ENCODE results near the gene ARFGEF2. TPM values are rescaled to one million over a fixed set of nuclear protein-coding genes. Genes with fewer than 3 reads are reported as not detected.

Gene ARFGEF2
- total and polyA plus RNA-seq, 8 donors, result 6.9 to 26.2 (median 23.0) TPM

- WGBS, 2 donors, result 78 to 81% methylated on average over 2 of the region's 2 CpGs
- Histone ChIP-seq H3K27me3 (no peaks in the 10 kb centered on the region), H3K9me3 (no peaks in the 10 kb centered on the region), H3K36me3 (peaks cover 0 to 63% (median 27%) of the 10 kb centered on the region in 3 donors), H3K4me1 (no peaks in the 10 kb centered on the region), H3K4me3 (no peak overlapping the region), H3K27ac (no peak overlapping the region)
- FAIRE-seq (no peak), DNase-seq (no peak), ATAC-seq (peak in 2 of 4 donors; percentile 20 to 45)
- intact Hi-C loops (cut with DNase I), result no loop called here
- TF ChIP-seq, protein P1, sequence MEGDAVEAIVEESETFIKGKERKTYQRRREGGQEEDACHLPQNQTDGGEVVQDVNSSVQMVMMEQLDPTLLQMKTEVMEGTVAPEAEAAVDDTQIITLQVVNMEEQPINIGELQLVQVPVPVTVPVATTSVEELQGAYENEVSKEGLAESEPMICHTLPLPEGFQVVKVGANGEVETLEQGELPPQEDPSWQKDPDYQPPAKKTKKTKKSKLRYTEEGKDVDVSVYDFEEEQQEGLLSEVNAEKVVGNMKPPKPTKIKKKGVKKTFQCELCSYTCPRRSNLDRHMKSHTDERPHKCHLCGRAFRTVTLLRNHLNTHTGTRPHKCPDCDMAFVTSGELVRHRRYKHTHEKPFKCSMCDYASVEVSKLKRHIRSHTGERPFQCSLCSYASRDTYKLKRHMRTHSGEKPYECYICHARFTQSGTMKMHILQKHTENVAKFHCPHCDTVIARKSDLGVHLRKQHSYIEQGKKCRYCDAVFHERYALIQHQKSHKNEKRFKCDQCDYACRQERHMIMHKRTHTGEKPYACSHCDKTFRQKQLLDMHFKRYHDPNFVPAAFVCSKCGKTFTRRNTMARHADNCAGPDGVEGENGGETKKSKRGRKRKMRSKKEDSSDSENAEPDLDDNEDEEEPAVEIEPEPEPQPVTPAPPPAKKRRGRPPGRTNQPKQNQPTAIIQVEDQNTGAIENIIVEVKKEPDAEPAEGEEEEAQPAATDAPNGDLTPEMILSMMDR (IDR thresholded peaks at IDR 0.05), result no peak
These were observed 107.2 kb downstream of the ARFGEF2 start for GRCh38 chr20:49028684-49029083.

DNA sequence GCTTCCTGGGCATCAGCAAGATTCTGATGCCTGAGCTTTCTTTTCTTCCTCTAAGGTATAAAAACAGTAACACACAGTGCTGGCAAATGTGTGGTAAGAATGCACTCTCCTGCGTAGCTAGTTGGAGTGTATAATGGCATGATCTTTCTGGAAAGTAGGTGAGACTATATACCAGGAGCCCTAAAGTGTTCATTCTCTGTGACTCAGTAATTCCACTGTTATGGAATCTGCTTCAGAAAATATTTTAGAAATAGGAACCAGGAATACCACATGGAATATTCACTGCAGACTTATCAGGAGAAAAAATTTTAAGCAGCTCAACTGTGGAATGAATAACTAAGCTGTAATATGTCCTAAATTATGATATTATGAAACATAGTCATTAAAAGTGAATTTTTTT lies 107.7 kb downstream of the ARFGEF2 start:
- Histone ChIP-seq H3K4me1 (no peaks in the 10 kb centered on the region), H3K27me3 (no peaks in the 10 kb centered on the region), H3K4me3 (no peak overlapping the region), H3K27ac (no peak overlapping the region), H3K9me3 (no peaks in the 10 kb centered on the region), H3K36me3 (peaks cover 0 to 62% (median 22%) of the 10 kb centered on the region in 3 donors)
- intact Hi-C loops (cut with DNase I), result no loop called here
- 91 to 98% methylated on average over 1 of the region's 1 CpG for WGBS, 2 donors
- TF ChIP-seq, protein P1 (IDR thresholded peaks at IDR 0.05), result no peak
- no peak for ATAC-seq
- FAIRE-seq, result no peak
- DNase-seq, result no peak

- ATAC-seq (peak in 2 of 4 donors; percentile 13 to 30), FAIRE-seq (no peak), DNase-seq (no peak)
- H3K9me3 ChIP-seq, result no peaks in the 10 kb centered on the region
- no peak overlapping the region for H3K27ac ChIP-seq
- no peaks in the 10 kb centered on the region for H3K27me3 ChIP-seq
- H3K36me3 ChIP-seq, result peaks cover 0 to 50% (median 21%) of the 10 kb centered on the region in 3 donors
- intact Hi-C loops (cut with DNase I), result no loop called here
- TF ChIP-seq, protein P1 (IDR thresholded peaks at IDR 0.05), result no peak
- WGBS, 2 donors, result 82 to 88% methylated on average over 6 of the region's 6 CpGs
- no peak overlapping the region for H3K4me3 ChIP-seq
- H3K4me1 ChIP-seq, result no peaks in the 10 kb centered on the region
These were observed 109.6 kb downstream of the ARFGEF2 start for GRCh38 chr20:49030954-49031619.

GRCh38 chr20:49032455-49032854 lies 110.9 kb downstream of the ARFGEF2 start:
- FAIRE-seq, result no peak
- TF ChIP-seq, protein P1 (IDR thresholded peaks at IDR 0.05), result no peak
- intact Hi-C loops (cut with DNase I), result no loop called here

DNA sequence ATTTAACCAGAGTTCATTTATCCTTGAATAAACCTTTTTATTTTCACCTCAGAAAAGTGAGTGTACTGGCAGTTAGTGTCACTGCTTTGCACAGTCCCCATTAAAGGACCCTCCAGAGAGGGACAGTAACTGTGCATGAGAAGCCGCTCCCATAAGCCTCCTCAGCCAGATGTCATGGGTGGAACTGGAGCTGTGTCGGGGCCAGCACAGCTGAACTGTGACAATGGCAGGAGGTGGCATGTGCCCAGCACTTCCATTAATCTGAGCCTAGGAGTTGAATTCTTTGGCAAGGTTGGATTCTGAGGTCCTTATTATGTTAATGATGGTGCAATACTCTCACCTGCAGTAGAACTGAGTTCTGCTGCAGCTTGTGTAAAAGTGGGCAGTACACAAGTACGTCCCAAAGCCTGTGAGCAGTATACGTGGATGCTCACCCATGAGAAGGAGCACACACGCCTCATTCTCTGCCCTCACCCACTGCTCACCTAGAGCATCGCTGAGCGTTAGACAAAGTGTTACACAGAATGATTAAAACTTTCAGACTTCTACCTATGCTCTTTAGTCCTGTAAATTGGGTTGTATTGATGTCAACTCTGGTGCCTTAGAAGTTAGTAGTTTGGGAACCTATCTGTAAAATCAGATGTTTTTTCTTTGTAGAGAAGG lies 112.7 kb downstream of the ARFGEF2 start:
- H3K27me3 ChIP-seq, result no peaks in the 10 kb centered on the region
- 90 to 93% methylated on average over 7 of the region's 7 CpGs for whole genome bisulfite sequencing, 2 donors
- intact Hi-C loops (cut with DNase I), result no loop called here
- no peak overlapping the region for H3K4me3 ChIP-seq
- DNase-seq, result no peak
- TF ChIP-seq, protein P1 (IDR thresholded peaks at IDR 0.05), result no peak
- FAIRE-seq, result no peak
- H3K4me1 ChIP-seq, result no peaks in the 10 kb centered on the region
- peaks cover 0 to 31% (median 5%) of the 10 kb centered on the region in 3 donors for H3K36me3 ChIP-seq
- H3K9me3 ChIP-seq, result no peaks in the 10 kb centered on the region
- H3K27ac ChIP-seq, result no peak overlapping the region
- no peak for ATAC-seq

More at GRCh38 chr20:49032455-49032854, 110.9 kb downstream of the ARFGEF2 start:
- peaks cover 0 to 41% (median 14%) of the 10 kb centered on the region in 3 donors for H3K36me3 ChIP-seq
- H3K9me3 ChIP-seq, result no peaks in the 10 kb centered on the region
- WGBS, 2 donors, result 94 to 96% methylated on average over 8 of the region's 8 CpGs
- no peak overlapping the region for H3K27ac ChIP-seq
- H3K4me1 ChIP-seq, result no peaks in the 10 kb centered on the region
- no peak overlapping the region for H3K4me3 ChIP-seq
- DNase-seq, result no peak
- no peaks in the 10 kb centered on the region for H3K27me3 ChIP-seq
- ATAC-seq, result no peak
